ENCODE results near the gene CALML6.
A peak's percentile ranks its signal among the peaks of the same experiment; 100 is the strongest.

The CALML6 gene

GRCh38 chr1:1892079-1892762, 22.8 kb upstream of the CALML6 start:
- DNase-seq (ENCODE audit: low spot score), result no peak

- DNase-seq (ENCODE audit: low spot score), result no peak
Observed at GRCh38 chr1:1892763-1893120, 22.3 kb upstream of the CALML6 start.

DNA sequence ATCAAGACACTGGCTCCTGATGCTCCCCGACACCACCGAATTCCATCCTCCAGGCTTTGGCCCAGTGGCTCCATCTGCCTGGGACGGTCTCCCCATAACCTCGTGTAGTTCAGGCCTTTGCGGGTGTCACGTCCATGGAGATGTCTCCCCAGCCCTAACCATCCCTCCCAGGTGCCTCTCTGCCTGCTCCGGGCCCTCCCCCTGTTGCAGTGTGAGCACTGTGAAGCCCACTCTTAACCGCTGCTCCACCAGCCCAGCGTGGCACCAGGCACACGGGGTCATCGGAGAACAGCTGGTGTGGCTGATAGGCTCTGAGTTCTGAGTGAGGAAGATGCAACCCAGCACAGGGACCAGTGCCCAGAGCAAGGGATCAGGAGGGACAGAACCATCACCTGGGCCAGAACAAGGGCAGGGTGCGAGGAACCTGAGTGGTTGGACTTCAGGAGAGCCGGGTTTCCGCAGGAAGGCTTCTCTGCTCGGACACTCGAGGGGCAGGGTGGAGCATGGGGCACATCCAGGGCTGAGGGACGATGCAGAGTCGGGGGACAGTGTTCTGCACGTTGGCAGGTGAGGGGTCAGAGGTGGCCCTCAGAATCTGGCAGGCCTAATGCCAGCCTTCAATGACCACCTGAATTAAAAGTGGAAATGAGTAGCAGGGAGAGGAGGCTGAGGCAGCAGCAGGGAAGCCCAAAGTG, 21.6 kb upstream of the CALML6 start:
- no peak for DNase-seq (ENCODE audit: low spot score)

DNA sequence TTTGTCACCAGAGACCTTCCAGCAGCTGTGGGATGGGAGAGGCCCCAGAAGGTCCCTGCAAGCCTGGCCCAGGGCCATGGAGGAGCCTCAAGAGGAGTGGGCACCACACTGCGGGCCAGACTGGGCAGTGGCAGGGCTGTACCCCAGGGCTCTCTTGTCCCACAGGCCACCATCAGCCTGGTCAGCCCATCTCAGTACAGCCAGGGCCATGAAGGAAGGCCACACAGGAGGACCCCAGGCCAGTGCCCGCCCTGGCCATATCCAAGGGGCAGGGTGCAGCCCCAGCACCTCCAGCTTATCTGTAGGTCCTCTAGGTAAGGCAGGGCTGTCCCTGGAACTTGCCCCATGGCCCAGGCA, 21.1 kb upstream of the CALML6 start:
- DNase-seq (ENCODE audit: low spot score), result no peak

GRCh38 chr1:1894354-1895059, 20.6 kb upstream of the CALML6 start:
- DNase-seq (ENCODE audit: low spot score), result no peak

DNA sequence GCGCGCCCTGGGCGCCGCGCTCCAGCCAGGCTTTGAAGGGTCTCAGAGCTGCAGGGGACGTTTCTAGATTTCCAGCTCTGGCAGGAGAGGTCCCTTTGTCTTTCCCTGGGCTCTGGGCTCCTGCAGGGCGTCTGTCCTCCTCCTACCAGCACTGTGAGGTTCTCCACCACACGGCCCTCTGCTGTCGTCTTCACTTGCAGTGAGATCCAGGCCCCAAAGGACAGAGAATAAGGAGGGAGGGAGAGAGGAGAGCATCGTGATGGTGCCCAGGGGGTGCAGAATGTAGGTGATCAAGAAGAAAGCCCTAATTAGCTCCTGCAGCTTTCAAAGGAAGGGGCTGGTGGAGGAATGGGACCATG, 20.0 kb upstream of the CALML6 start:
- DNase-seq (ENCODE audit: low spot score), result no peak

DNA sequence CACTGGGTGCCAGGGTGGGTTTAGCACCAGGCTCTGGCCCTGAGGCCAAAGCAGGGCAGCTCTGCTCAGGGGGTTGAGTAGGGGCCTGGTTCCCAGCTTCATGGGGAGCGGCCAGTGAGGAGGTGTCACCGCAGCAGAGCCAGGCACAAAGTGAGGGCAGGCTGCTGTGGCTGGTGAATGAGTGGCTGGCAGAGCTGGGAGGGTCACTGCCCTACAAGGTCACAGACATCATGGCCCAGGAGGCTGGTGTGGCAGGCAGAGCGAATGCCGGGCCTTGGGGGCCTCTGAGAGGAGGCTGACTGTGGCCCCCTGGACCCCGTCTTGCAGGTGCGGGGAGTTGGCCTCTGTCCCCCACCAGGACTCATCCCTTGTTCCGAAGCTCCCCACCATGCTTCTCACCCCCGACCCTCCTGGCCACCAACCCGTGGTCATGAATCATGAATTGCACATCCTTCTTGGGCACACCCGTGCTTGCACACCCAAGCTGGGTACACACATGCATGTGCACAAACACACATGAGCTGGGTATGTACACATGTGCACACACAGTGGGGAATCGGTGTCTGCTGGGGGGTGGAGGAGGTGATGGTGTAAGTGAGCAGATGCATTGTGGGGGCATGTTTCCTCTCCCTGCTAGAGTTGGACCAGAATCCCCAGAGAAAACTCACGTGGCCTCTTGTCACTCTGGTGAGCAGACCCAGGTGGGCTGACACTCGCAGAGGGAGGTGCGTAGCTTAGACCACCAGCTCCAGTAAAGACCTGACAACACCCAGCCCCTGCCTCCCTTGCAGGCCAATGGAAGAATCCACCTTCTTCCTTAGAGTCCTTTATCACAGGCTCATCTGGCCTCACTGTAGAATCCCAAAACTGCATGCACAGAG, 19.4 kb upstream of the CALML6 start:
- DNase-seq (ENCODE audit: low spot score), result no peak

DNA sequence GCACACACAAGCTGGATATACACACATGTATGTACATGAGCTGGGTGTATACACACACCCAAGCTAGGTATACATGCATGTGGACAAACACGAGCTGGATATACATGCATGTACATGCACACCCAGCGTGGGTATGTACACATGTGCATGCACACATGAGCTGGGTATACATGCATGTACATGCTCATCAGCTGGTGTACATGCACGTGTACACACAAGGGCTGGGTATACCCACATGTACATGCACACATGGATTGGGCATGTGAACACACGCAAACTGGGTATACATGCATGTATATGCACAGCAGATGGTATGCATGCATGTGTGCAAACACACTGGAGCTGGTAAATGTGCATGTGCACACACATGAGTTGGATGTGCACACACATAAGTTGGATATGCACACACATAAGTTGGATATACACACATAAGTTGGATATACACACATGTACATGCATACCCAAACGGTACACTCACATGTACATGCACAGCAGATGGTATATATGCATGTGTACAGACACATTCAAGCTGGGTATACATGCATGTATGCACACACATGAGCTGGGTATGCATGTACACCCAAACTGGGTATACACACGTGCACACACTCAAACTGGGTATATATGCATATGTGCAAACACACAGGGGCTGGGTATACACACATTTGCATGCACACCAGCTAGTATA, 16.7 kb upstream of the CALML6 start:
- no peak for DNase-seq (ENCODE audit: low spot score)

GRCh38 chr1:1899266-1899966, 15.6 kb upstream of the CALML6 start:
- DNase-seq (ENCODE audit: low spot score), result no peak

- no peak for DNase-seq (ENCODE audit: low spot score)
Observed at GRCh38 chr1:1899967-1900327, 15.1 kb upstream of the CALML6 start.

- no peak for DNase-seq (ENCODE audit: low spot score)
Observed at GRCh38 chr1:1900883-1901640, 14.0 kb upstream of the CALML6 start.

DNA sequence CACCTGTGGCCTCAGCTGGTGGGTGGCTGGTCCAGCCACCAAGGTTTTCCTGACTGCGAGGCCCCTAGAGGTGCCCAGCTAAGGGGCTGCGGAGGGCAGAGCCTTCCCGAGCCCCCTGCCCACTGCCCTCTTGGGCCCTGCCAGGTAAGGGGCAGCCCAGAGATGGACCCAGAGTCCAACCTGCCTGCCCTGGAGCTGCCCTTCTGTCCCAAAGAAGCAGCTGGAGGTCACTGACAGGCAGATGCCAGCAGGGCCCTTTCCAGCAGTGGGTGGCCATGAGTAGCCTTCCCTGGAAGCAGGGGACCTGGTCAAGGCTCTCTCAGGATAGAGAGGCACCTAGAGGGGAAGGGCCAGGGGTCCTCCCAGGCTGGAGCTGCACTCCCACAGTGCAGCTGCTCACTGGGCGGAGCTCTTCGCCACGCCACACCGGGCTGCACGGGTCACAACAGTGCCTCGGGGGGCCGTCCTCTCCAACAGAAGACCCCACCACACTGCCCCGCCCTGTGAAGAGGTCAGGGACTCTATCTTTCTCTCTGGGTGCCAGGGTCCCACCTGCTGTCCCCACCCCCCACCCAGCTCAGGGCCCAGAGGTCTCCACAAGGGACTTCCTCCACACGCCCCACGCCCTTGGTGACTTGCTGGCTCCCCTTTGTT, 13.3 kb upstream of the CALML6 start:
- no peak for DNase-seq (ENCODE audit: low spot score)

DNA sequence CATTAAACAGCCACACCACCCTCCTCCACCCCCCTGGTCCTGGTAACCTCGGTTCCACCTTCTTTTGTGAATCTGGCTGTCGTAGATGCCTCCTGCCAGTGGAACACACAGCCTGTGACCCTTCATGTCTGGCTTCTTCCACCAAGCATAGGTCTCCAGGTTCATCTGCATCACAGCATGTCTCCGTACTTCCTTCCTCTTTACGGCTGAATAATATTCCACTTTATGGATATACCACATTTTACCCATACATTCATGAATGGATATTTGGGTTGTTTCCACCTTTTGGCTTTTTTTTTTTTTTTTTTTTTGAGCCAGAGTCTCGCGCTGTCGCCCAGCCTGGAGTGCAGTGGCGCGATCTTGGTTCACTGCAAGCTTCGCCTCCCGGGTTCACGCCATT, 11.8 kb upstream of the CALML6 start:
- DNase-seq (ENCODE audit: low spot score), result no peak

DNA sequence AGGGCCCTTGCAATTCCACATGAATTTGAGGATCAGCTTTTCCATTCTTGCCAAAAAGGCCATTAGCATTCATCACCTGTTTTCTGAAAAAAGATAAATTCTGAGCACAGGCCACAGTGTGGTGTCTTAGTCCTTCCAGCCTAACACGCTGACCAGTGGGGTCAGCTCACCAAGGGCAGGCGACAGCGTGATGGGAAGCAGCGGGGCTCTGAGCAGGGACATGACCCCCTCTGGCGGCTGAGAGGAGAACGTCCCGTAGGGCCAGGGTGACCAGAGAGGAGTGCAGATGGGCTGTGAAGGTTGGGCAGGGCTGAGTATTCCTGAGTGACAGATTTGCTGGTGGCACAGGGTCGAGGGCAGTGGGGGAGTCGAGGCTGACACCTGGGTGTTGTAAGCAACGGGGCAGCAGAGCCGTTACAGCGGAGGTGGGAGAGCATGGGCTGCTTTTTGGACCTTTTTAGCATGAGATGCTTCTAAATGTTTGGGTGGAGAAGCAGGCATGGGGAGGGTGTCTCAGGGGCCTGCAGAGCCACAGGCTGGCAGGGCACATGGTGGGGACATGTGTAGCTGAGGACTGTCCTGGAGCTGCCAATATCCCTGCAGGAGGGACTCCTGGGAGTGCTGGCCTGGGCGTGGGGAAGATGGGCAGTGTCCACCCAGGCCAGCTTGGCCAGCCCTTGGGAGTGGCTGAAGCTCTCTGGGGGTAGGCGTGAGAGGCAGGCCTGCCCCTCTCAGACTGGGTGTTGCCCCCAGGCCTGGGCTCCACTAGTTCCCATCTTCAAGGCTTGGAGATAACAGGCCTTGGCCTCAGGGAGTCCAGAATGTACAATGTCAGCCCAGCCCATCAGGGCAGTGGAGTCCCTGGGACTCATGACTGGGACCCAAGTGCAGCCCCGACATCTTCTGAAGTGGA, 8.6 kb upstream of the CALML6 start:
- DNase-seq (ENCODE audit: low spot score), result peak; percentile 74

DNA sequence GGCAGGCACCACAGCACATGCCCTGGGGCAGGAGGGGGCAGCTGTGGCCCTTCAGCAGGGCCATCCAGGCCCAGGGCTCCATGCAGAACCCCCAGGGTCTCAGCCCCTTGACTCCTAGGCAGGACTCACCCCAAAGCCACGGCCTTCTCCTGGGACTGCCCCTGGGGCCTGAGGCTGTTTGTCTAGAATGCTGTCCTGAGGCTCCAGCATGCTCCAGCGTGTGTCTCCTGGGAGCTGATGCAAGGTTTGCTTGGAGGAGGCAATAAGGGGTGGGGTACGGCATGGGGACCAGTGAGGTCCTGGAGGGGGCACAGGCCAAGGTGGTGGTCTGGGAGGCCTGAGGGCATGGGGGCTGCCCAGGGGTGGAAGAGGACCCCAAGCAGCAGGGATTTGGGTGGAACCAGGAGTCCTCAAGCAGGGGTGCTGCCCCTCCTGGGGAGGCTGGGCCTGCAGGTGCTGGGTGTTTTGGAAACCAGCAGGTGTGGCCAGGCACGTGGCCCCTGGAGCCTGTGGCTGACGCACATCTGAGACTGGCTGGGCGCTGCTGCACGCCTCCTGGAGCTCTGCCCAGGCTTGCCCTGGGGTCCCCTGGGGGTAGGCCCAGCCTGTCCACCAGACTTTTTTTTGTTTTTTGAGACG, 7.8 kb upstream of the CALML6 start:
- no peak for DNase-seq (ENCODE audit: low spot score)

- DNase-seq (ENCODE audit: low spot score), result no peak
Observed at GRCh38 chr1:1908506-1908791, 6.6 kb upstream of the CALML6 start.

GRCh38 chr1:1910033-1910465, 5.0 kb upstream of the CALML6 start:
- DNase-seq (ENCODE audit: low spot score), result no peak

DNA sequence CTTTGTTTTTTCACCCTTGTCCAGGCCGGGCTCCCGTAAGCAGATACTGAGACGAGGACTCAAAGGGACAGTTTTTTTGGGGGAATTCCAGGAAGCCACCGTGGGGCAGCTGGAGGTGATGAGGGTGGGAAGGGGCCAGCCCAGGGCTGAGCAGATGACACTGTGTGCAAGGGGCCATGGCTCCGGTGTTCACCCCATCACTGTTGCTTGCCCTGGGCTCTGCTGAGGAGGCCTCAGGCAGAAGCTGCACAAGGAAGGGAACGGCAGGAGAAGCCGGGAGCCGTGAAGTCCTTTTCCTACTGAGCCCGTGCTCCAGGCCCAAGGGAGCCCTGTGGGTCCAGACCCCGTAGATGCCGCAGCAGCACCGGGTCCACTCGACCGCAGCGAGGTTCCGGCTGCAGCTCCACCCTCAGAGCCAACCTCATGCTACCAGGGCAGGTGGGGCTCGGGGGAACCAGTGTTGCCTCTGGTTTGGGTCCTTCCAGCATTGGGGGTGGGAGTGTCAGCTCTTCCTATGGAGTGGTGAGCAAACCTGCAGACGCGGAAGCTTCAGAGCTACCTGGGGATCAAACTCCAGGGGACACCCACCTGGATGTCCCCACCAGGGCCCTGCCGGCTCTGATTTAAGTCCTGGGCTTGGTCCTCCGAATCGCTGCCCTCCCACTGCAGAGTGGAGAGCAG, 4.3 kb upstream of the CALML6 start:
- no peak for DNase-seq (ENCODE audit: low spot score)
